ENCODE measurements around the gene SHISA5.

SHISA5 gene

GRCh38 chr3:48431224-48432029, 72.5 kb downstream of the SHISA5 start:
- DNase-seq (ENCODE audit: low read depth, low spot score): no peak

GRCh38 chr3:48430708-48431101, 73.3 kb downstream of the SHISA5 start:
- DNase-seq (ENCODE audit: low read depth, low spot score): no peak

- DNase-seq (ENCODE audit: low read depth, low spot score): no peak
These were observed 73.8 kb downstream of the SHISA5 start, which contains the start of gene PLXNB1 for GRCh38 chr3:48429960-48430707. Gene PLXNB1 (minus strand): TSS chr3:48430086. CDS start chr3:48424611, 5,475 bp downstream.

- no peak for DNase-seq (ENCODE audit: low read depth, low spot score)
These were observed 74.5 kb downstream of the SHISA5 start for GRCh38 chr3:48429317-48429959.

- no peak for DNase-seq (ENCODE audit: low read depth, low spot score)
These were observed 75.2 kb downstream of the SHISA5 start for GRCh38 chr3:48428572-48429316.

- no peak for DNase-seq (ENCODE audit: low read depth, low spot score)
These were observed 75.8 kb downstream of the SHISA5 start for GRCh38 chr3:48428088-48428571.

- DNase-seq (ENCODE audit: low read depth, low spot score): no peak
These were observed 76.4 kb downstream of the SHISA5 start for GRCh38 chr3:48427630-48427962.

GRCh38 chr3:48426944-48427629, 76.9 kb downstream of the SHISA5 start:
- DNase-seq (ENCODE audit: low read depth, low spot score): no peak

- DNase-seq (ENCODE audit: low read depth, low spot score): no peak
These were observed 77.5 kb downstream of the SHISA5 start for GRCh38 chr3:48426401-48426909.

- no peak for DNase-seq (ENCODE audit: low read depth, low spot score)
These were observed 78.6 kb downstream of the SHISA5 start for GRCh38 chr3:48425281-48425812.

- DNase-seq (ENCODE audit: low read depth, low spot score): no peak
These were observed 79.9 kb downstream of the SHISA5 start for GRCh38 chr3:48423883-48424695.

GRCh38 chr3:48423241-48423882, 80.6 kb downstream of the SHISA5 start:
- DNase-seq (ENCODE audit: low read depth, low spot score): no peak

- DNase-seq (ENCODE audit: low read depth, low spot score): no peak
These were observed 81.3 kb downstream of the SHISA5 start for GRCh38 chr3:48422681-48423080.

GRCh38 chr3:48422272-48422671, 81.7 kb downstream of the SHISA5 start:
- DNase-seq (ENCODE audit: low read depth, low spot score): no peak

- DNase-seq (ENCODE audit: low read depth, low spot score): no peak
These were observed 83.4 kb downstream of the SHISA5 start for GRCh38 chr3:48420561-48420960.

- no peak for DNase-seq (ENCODE audit: low read depth, low spot score)
These were observed 84.4 kb downstream of the SHISA5 start for GRCh38 chr3:48419597-48419996.

- no peak for DNase-seq (ENCODE audit: low read depth, low spot score)
These were observed 84.8 kb downstream of the SHISA5 start for GRCh38 chr3:48419149-48419548.

GRCh38 chr3:48418651-48419050, 85.3 kb downstream of the SHISA5 start:
- DNase-seq (ENCODE audit: low read depth, low spot score): no peak

GRCh38 chr3:48418140-48418539, 85.8 kb downstream of the SHISA5 start:
- DNase-seq (ENCODE audit: low read depth, low spot score): no peak
